T-cell (primary cell): Measurements from ENCODE around the gene TNNT2. TPM values are rescaled to one million over a fixed set of nuclear protein-coding genes. Genes with fewer than 3 reads are reported as not detected.

Experiments used
- ATAC-seq, 4 experiments: fragments of 200-7000 bp in 3 of 4; fragments of 150-1000 bp in 1 of 4; cut with Tn5 transposase; replicated peaks in 1 of 4; 1 replicate in 3 of 4; 2 replicates in 1 of 4; pipeline ENCODE4 v1.10.0; 2021; ENCODE audit warnings: moderate library complexity in 3 of 4, mild to moderate bottlenecking in 2 of 4, moderate number of reproducible peaks in 1 of 4
- CTCF ChIA-PET, 2 donors: fragments of 300-600 bp; sonication (Branson Sonifier 250); formaldehyde crosslinking; loops; one replicate each; lab custom pipeline; 2022; ENCODE audit warnings: antibody characterized with exemption in 2 of 2; lab: Charles Lee
- POLR2A ChIA-PET, 2 donors: fragments of 300-600 bp; sonication (Branson Sonifier 250); formaldehyde crosslinking; loops; one replicate each; lab custom pipeline; 2022; ENCODE audit warnings: antibody characterized with exemption in 2 of 2; lab: Charles Lee
- DNase-seq, 35 experiments: peaks; one replicate each; pipeline versions ENCODE4 v3.0.0 to v3.0.0-alpha.2; 2013 to 2023
- H3K27ac ChIP-seq: one replicate; pipeline ENCODE4 v1.5.1; 2013; ENCODE audit warnings: low read length
- H3K27me3 ChIP-seq, 2 experiments: replicated peaks in 1 of 2; 1 replicate in 1 of 2; 2 replicates in 1 of 2; pipeline versions ENCODE4 v1.6.1 to v1.7.0; 2013; ENCODE audit warnings: low read length in 1 of 2, mixed read lengths in 1 of 2; ENCODE audit not compliant: control insufficient read depth in 2 of 2, insufficient read depth in 2 of 2; ENCODE audit errors: extremely low read depth in 1 of 2
- H3K36me3 ChIP-seq, 2 donors: 1 replicate in 1 of 2; 2 replicates in 1 of 2; pipeline versions ENCODE4 v1.6.1 to v1.7.0; 2013; ENCODE audit warnings: low read length in 1 of 2; ENCODE audit not compliant: control insufficient read depth in 2 of 2, insufficient read depth in 1 of 2; ENCODE audit errors: extremely low read depth in 1 of 2
- H3K4me1 ChIP-seq, 2 experiments: 1 replicate in 1 of 2; 2 replicates in 1 of 2; pipeline versions ENCODE4 v1.6.1 to v1.7.0; 2013; ENCODE audit warnings: low read length in 2 of 2, mixed read lengths in 1 of 2; ENCODE audit not compliant: insufficient read depth in 2 of 2, control insufficient read depth in 1 of 2; ENCODE audit errors: extremely low read depth in 1 of 2
- H3K4me3 ChIP-seq, 2 donors: 1 replicate in 1 of 2; 2 replicates in 1 of 2; pipeline versions ENCODE4 v1.5.1 to v1.7.0; 2013; ENCODE audit warnings: mild to moderate bottlenecking in 2 of 2, low read length in 1 of 2, moderate library complexity in 1 of 2; ENCODE audit not compliant: control insufficient read depth in 1 of 2; ENCODE audit errors: extremely low read depth in 1 of 2
- H3K9me3 ChIP-seq: 2 replicates; pipeline ENCODE4 v1.7.0; 2013
- H3K27ac Mint-ChIP-seq, 2 donors: one replicate each; pipeline ENCODE4 v1.8.0; 2020 to 2021; ENCODE audit warnings: mild to moderate bottlenecking in 2 of 2, mixed read lengths in 2 of 2
- H3K27me3 Mint-ChIP-seq, 2 donors: one replicate each; pipeline ENCODE4 v1.8.0; 2021 to 2022; ENCODE audit warnings: mixed read lengths in 2 of 2
- H3K36me3 Mint-ChIP-seq: one replicate; pipeline ENCODE4 v1.8.0; 2021; ENCODE audit warnings: mixed read lengths
- H3K4me1 Mint-ChIP-seq, 3 donors: one replicate each; pipeline ENCODE4 v1.8.0; 2020 to 2022; ENCODE audit warnings: mixed read lengths in 3 of 3, mild to moderate bottlenecking in 1 of 3
- H3K4me3 Mint-ChIP-seq, 3 donors: one replicate each; pipeline ENCODE4 v1.8.0; 2020 to 2022; ENCODE audit warnings: mild to moderate bottlenecking in 3 of 3, mixed read lengths in 3 of 3, moderate library complexity in 3 of 3
- H3K9me3 Mint-ChIP-seq, 3 donors: one replicate each; pipeline ENCODE4 v1.8.0; 2020 to 2022; ENCODE audit warnings: mixed read lengths in 3 of 3
- WGBS: methylation state at CpG from one replicate; pipeline ENCODE4 v1.1.5; 2013; ENCODE audit warnings: missing lambda C conversion rate; ENCODE audit not compliant: insufficient coverage; 5-methylcytosine and 5-hydroxymethylcytosine counted together
- total RNA-seq, 35 experiments: library from RNA in 6 of 35; stranded (reverse) in 6 of 35; fragments of 120-200 nt in 1 of 35; gene quantifications; one replicate each; pipeline versions ENCODE4 v1.2.1 to v1.2.4 and lab custom pipeline; 2013 to 2026

Gene TNNT2
- total RNA-seq, 5 donors from 2014 or later (not counting 1 experiment from before 2014, with no cell fraction given) = not detected

GRCh38 chr1:201421041-201421440 lies 43.6 kb upstream of the TNNT2 start:
- Histone ChIP-seq H3K27me3 (peaks cover 0 to 19% of the 10 kb centered on the region in 2 experiments), H3K9me3 (no peaks in the 10 kb centered on the region), H3K36me3 (no peaks in the 10 kb centered on the region), H3K4me3 (no peak overlapping the region), H3K27ac (no peak overlapping the region), H3K4me1 (no peaks in the 10 kb centered on the region)
- no peaks in the 10 kb centered on the region for H3K4me1 Mint-ChIP-seq
- no peak overlapping the region for H3K4me3 Mint-ChIP-seq
- H3K9me3 Mint-ChIP-seq = no peaks in the 10 kb centered on the region
- no peak for ATAC-seq
- 85% methylated on average over 7 of the region's 8 CpGs for WGBS
- POLR2A ChIA-PET = no interaction called here
- no peak overlapping the region for H3K27ac Mint-ChIP-seq
- H3K36me3 Mint-ChIP-seq = no peaks in the 10 kb centered on the region
- no peak for DNase-seq
- H3K27me3 Mint-ChIP-seq = peaks cover 7 to 12% of the 10 kb centered on the region in 2 donors
- CTCF ChIA-PET = no interaction called here

GRCh38 chr1:201420608-201421002 lies 43.1 kb upstream of the TNNT2 start:
- ChIA-PET POLR2A (no interaction called here), CTCF (no interaction called here)
- H3K4me1 Mint-ChIP-seq = no peaks in the 10 kb centered on the region
- no peak overlapping the region for H3K27ac Mint-ChIP-seq
- H3K27me3 Mint-ChIP-seq = peaks cover 7 to 12% of the 10 kb centered on the region in 2 donors
- no peak overlapping the region for H3K4me3 Mint-ChIP-seq
- no peak overlapping the region for H3K4me3 ChIP-seq
- H3K9me3 ChIP-seq = no peaks in the 10 kb centered on the region
- H3K27me3 ChIP-seq = peaks cover 0 to 19% of the 10 kb centered on the region in 2 experiments
- no peaks in the 10 kb centered on the region for H3K9me3 Mint-ChIP-seq
- H3K27ac ChIP-seq = no peak overlapping the region
- H3K36me3 ChIP-seq = no peaks in the 10 kb centered on the region
- ATAC-seq (no peak), DNase-seq (no peak)
- no peaks in the 10 kb centered on the region for H3K4me1 ChIP-seq
- WGBS = 63% methylated on average over 4 of the region's 7 CpGs
- no peaks in the 10 kb centered on the region for H3K36me3 Mint-ChIP-seq

GRCh38 chr1:201419746-201420607 lies 42.5 kb upstream of the TNNT2 start:
- Mint-ChIP-seq H3K4me1 (no peaks in the 10 kb centered on the region), H3K27ac (no peak overlapping the region), H3K27me3 (peaks cover 7 to 13% of the 10 kb centered on the region in 2 donors), H3K36me3 (no peaks in the 10 kb centered on the region), H3K4me3 (no peak overlapping the region), H3K9me3 (no peaks in the 10 kb centered on the region)
- H3K27ac ChIP-seq = no peak overlapping the region
- H3K9me3 ChIP-seq = no peaks in the 10 kb centered on the region
- POLR2A ChIA-PET = no interaction called here
- peaks cover 0 to 19% of the 10 kb centered on the region in 2 experiments for H3K27me3 ChIP-seq
- CTCF ChIA-PET = no interaction called here
- ATAC-seq (no peak), DNase-seq (no peak)
- no peaks in the 10 kb centered on the region for H3K36me3 ChIP-seq
- H3K4me1 ChIP-seq = no peaks in the 10 kb centered on the region
- no peak overlapping the region for H3K4me3 ChIP-seq
- WGBS = 64% methylated on average over 6 of the region's 12 CpGs

- Histone ChIP-seq H3K27ac (no peak overlapping the region), H3K27me3 (peaks cover 0 to 19% of the 10 kb centered on the region in 2 experiments), H3K4me3 (no peak overlapping the region), H3K9me3 (no peaks in the 10 kb centered on the region), H3K4me1 (no peaks in the 10 kb centered on the region), H3K36me3 (no peaks in the 10 kb centered on the region)
- POLR2A ChIA-PET = no interaction called here
- Mint-ChIP-seq H3K36me3 (no peaks in the 10 kb centered on the region), H3K4me1 (no peaks in the 10 kb centered on the region), H3K27ac (no peak overlapping the region), H3K9me3 (no peaks in the 10 kb centered on the region), H3K27me3 (peaks cover 7 to 18% of the 10 kb centered on the region in 2 donors), H3K4me3 (no peak overlapping the region)
- DNase-seq (no peak), ATAC-seq (no peak)
- CTCF ChIA-PET = no interaction called here
- 76% methylated on average over 2 of the region's 4 CpGs for WGBS
Observed at GRCh38 chr1:201419256-201419655, 41.8 kb upstream of the TNNT2 start.

- Mint-ChIP-seq H3K27me3 (peaks cover 7 to 18% of the 10 kb centered on the region in 2 donors), H3K4me1 (no peaks in the 10 kb centered on the region), H3K9me3 (no peaks in the 10 kb centered on the region), H3K4me3 (no peak overlapping the region), H3K27ac (no peak overlapping the region), H3K36me3 (no peaks in the 10 kb centered on the region)
- ATAC-seq = no peak
- H3K27ac ChIP-seq = no peak overlapping the region
- H3K27me3 ChIP-seq = peaks cover 0 to 19% of the 10 kb centered on the region in 2 experiments
- no peak overlapping the region for H3K4me3 ChIP-seq
- H3K9me3 ChIP-seq = no peaks in the 10 kb centered on the region
- ChIA-PET CTCF (interaction anchor here (0.6 kb wide), 3 partner anchors 314 to 651 kb away, joined by 4 to 6 read pairs (median 5); no protein-coding TSS in a partner anchor), POLR2A (no interaction called here)
- WGBS = no CpG with 5 or more reads among the region's 3 CpGs
- DNase-seq = no peak
- no peaks in the 10 kb centered on the region for H3K4me1 ChIP-seq
- H3K36me3 ChIP-seq = no peaks in the 10 kb centered on the region
Observed at GRCh38 chr1:201418461-201418860, 41.0 kb upstream of the TNNT2 start.

GRCh38 chr1:201414051-201414738 lies 36.7 kb upstream of the TNNT2 start:
- Histone ChIP-seq H3K27ac (no peak overlapping the region), H3K4me3 (no peak overlapping the region), H3K36me3 (no peaks in the 10 kb centered on the region), H3K27me3 (peaks cover 0 to 15% of the 10 kb centered on the region in 2 experiments), H3K4me1 (no peaks in the 10 kb centered on the region), H3K9me3 (no peaks in the 10 kb centered on the region)
- H3K27ac Mint-ChIP-seq = no peak overlapping the region
- no peak overlapping the region for H3K4me3 Mint-ChIP-seq
- H3K4me1 Mint-ChIP-seq = no peaks in the 10 kb centered on the region
- POLR2A ChIA-PET = no interaction called here
- no peaks in the 10 kb centered on the region for H3K9me3 Mint-ChIP-seq
- ATAC-seq (no peak), DNase-seq (no peak)
- CTCF ChIA-PET = no interaction called here
- WGBS = 88% methylated on average over 9 of the region's 15 CpGs
- peaks cover 8 to 20% of the 10 kb centered on the region in 2 donors for H3K27me3 Mint-ChIP-seq
- H3K36me3 Mint-ChIP-seq = no peaks in the 10 kb centered on the region
